Measurements from ENCODE around the gene MIOS.

Gene MIOS

GRCh38 chr7:7583731-7584130 is 17.0 kb downstream of the MIOS start:
- DNase-seq (ENCODE audit: low spot score) = no peak

GRCh38 chr7:7584653-7585052 is 18.0 kb downstream of the MIOS start:
- DNase-seq (ENCODE audit: low spot score) = no peak

DNA sequence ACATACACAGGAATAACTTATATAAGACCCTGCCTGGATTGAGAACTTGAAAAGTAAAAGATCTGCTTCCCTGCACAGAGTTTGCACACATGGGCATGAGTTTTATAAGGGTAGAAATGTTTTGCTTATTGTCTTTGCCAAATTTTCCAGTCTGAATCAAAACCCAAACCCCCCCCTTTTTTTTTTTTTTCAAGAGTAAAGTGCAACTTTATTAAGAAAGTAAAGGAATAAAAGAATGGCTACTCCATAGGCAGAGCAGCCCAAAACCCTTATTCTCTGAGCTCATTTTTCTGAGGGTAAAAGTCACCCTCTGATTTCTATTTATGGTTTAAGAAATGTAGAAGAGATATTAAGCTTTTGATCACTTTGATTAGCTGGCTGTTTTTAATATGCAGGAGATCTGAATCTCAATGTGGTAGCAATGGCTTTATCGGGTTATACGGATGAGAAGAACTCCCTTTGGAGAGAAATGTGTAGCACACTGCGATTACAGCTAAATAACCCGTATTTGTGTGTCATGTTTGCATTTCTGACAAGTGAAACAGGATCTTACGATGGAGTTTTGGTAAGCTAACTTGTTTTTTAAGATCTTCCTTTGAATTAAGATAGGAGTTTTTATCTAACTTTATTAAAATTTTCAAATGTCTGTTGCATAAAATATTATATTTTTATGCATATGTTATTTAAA is 18.7 kb downstream of the MIOS start:
- no peak for DNase-seq (ENCODE audit: low spot score)

DNA sequence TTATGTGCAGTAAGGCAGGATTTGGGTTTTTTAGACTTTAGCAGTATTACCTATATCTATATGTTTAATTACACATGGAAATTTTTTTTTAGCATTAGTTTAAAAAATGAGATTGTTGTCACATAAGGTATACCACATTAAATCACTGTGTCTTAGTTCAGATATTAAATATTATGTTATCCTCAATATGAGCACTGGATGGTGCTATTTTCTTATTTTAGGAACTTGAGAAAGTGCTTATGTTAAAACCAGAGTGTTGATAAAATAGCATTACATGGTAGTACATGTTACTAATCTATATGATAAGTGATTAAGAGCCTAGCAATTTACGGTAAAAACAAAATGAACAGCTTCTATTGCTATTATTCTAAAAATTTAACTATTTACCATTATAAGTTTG is 28.8 kb downstream of the MIOS start:
- DNase-seq (ENCODE audit: low spot score) = peak; percentile 74

- DNase-seq (ENCODE audit: low spot score) = no peak
Measured at GRCh38 chr7:7596176-7596575, 29.5 kb downstream of the MIOS start.

- DNase-seq (ENCODE audit: low spot score) = no peak
Measured at GRCh38 chr7:7607010-7607409, 40.3 kb downstream of the MIOS start.

DNA sequence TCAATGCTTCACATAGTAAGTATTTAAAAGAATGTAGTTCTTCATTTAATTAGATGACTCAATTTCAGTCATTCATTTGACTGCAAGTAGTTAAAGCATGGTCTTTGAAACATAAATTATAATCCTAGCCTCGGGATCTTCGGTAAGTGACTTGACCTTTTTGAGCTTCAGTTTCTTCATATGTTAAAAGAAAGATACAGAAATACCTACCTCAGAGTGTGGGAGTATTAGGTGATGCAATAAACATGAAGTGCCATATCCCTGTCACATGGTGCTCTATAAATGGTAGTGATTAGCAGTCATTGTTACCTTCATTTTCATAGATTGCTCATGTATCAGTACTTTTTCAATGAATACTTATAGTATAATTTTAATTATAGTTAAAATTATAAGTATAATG is 42.6 kb downstream of the MIOS start:
- peak; percentile 20 for DNase-seq (ENCODE audit: low spot score)

GRCh38 chr7:7612519-7612918 is 45.8 kb downstream of the MIOS start:
- DNase-seq (ENCODE audit: low spot score) = no peak

- DNase-seq (ENCODE audit: low spot score) = no peak
Measured at GRCh38 chr7:7613210-7613609, 46.5 kb downstream of the MIOS start.

GRCh38 chr7:7614018-7614741 is 47.5 kb downstream of the MIOS start:
- DNase-seq (ENCODE audit: low spot score) = no peak

DNA sequence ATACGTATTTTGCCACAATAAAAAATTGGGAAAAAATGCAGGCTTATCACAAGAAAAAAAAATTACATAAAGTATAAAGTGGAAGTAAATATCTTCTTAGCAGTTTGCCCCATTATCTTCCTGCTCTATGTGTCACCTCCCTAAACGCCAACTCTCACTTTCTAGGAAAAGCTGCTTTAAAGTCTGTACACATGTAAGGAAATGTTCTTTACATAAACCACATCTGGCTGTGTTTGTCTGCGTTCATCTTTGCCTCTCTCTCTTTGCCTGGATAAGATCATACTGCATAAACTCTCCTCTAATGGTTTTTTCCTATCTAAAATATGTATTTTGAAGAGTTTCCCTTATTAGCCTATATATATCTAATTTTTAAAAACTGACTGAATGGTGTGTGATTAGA is 50.9 kb downstream of the MIOS start:
- DNase-seq (ENCODE audit: low spot score) = no peak

DNA sequence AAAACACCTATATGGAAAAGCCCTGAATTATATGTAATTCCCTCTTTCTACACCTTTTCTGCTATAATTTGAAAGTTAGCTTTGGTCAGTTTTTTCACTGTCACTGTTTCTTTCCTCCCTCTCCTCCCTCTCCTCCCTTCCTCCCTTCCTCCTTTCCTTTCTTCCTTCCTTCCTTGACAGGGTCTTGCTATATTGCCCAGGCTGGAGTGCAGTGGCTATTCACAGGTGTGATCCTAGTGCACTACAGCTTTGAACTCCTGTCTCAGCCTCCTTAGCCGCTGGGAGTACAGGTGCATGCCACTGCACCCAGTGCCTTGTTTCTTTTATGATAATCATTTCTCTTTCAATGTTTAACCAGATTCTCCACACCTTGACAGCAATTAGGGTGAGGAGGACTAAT is 51.7 kb downstream of the MIOS start:
- DNase-seq (ENCODE audit: low spot score) = no peak

DNA sequence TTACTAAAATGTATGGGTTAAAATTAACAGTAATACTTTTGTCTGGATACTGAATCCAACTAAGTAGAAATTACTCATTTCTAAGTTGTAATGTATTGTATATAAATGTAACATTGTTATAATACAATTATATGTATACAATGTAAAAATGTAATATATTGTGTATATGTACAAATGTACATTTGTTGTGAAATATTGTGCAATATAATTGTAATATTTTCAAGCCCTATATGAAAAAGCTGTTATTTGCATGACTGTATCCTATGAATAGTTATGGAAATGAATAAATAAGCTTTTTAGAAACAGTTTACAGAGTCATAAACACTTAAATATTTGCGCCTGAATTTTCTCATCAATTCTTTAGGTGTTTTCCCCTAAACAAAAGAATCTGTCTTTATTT is 53.6 kb downstream of the MIOS start:
- no peak for DNase-seq (ENCODE audit: low spot score)

DNA sequence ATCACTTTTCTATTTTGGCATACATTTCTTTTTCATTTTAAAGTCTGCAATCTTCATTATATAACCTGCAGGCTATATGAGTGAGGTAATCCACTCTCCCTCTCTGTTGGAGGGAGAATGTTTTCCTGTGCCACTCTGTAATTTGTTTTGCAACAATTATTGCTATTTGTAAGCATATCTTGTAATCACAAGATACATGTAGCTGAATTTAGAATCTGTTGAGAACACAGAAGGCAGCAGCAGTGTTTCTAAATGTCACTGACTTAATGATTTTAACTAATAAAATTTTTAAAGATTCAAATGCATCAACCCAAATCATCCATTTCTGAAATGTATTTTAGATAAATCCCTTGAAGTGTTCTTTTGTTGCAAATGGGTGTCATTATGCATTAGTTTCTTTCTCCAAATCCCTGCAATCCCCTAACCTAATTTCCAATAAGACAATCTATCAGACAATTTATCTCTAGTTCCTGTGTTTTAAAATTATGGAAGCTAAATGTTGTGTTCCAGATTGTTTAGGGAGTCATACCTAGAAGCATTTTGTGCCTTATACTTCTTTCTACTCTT is 54.0 kb downstream of the MIOS start:
- DNase-seq (ENCODE audit: low spot score) = no peak

- DNase-seq (ENCODE audit: low spot score) = no peak
Measured at GRCh38 chr7:7628476-7628875, 61.8 kb downstream of the MIOS start.

GRCh38 chr7:7630626-7631329 is 64.1 kb downstream of the MIOS start:
- no peak for DNase-seq (ENCODE audit: low spot score)

- DNase-seq (ENCODE audit: low spot score) = no peak
Measured at GRCh38 chr7:7639421-7639820, 72.7 kb downstream of the MIOS start.

GRCh38 chr7:7639847-7640220 is 73.2 kb downstream of the MIOS start:
- DNase-seq (ENCODE audit: low spot score) = no peak

DNA sequence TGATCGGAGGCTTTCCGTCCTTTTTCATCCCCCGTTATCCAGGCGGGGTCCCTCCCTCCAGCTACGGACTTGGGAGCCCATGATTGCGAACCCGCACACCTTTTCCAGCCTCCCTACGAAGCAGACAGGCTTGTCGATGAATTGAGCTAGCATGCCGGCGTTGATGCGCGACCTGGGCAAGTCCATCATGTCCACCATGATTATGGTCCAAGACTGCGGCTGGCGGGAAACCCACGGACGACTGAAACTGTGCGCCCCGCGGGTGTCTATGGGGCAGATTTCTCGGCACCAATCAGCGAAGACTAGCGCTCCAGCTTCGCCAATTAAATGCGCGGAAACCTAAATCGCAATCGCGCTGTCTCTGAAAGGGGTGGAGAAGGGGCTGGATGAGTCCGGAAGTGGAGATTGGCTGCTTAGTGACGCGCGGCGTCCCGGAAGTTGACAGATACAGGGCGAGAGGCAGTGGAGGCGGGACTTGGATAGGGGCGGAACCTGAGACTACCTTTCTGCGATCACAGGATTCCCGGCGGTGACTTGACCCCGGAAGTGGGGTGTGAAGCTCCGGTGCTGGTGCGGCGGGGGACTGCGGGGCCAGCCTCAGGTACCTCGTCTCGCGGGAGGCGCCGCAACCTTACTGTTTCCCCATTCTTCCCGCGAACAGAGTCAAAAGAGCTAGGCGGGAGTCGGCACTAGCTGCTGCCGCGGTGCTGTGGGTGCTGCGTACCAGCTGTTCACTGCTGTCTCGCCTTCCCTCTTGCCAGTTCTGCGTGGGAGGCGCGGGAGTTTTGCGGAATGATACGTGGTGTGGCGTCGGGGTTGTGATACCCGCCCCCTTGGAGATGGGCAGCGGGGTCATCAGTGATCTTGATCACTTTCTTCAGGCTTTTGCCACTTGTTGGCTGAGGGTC is 73.8 kb downstream of the MIOS start, which contains the start of gene UMAD1:
Gene UMAD1 (plus strand): TSS at position 532 of the 908 bp plus-strand sequence. CDS start 32,620 bp downstream, outside the sequence.
- peak; percentile 98 for DNase-seq (ENCODE audit: low spot score)

DNA sequence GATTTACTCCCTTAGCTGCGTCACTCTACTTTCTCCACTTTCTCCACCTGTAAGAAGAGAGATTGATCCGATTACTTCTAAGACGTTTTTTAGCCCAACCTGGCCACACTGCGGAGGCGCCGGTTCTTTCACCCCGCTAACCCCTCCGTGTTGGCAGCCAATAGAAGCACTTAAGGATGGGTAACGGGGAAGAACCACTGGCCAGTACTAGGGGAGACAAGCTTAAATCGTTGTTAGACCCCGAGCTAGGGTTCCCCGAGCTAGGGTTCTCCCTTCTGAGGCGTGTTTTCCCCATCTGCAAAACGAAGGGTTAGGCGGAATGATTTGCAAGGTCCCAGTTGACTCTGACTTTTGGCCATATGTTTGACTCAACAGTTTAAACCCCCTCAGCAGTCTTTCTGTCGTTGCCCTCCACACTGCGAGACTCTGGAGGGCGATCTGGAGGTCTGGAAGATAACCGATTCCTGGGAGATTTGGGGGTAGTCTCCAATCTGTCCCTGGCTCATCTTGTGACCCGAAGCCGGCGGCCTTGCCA is 74.5 kb downstream of the MIOS start:
- DNase-seq (ENCODE audit: low spot score) = no peak

GRCh38 chr7:7642081-7642480 is 75.4 kb downstream of the MIOS start:
- DNase-seq (ENCODE audit: low spot score) = no peak
